ENCODE results near the gene PCDHGB6.

- TF ChIP-seq CTCF (IDR thresholded peaks at IDR 0.05; ENCODE audit: poor library complexity) (no peak), EZH2 (IDR thresholded peaks at IDR 0.05; ENCODE audit: borderline replicate concordance) (no peak)
Measured at GRCh38 chr5:141402553-141403243, 5.1 kb upstream of the PCDHGB6 start, which contains the start of gene PCDHGA9.
